GM12878 (cell line): ENCODE results near the gene HORMAD2.

Experiments used
- EED ChIP-seq: sonication (generic); IDR thresholded peaks from 2 replicates; pipeline ENCODE4 v1.6.1; 2016; ENCODE audit warnings: antibody characterized with exemption, low read depth
- EP300 ChIP-seq, 2 experiments: fragments of 150-350 bp in 1 of 2; IDR thresholded peaks; 2 replicates each; pipeline ENCODE4 v1.6.1; 2011 to 2012; ENCODE audit warnings: low read depth in 2 of 2, low read length in 2 of 2, borderline replicate concordance in 1 of 2, improper control_type of control experiment in 1 of 2, inconsistent platforms in 1 of 2; ENCODE audit not compliant: control insufficient read depth in 1 of 2
- ETV6 ChIP-seq, 2 experiments: fragments of 450-650 bp in 1 of 2; IDR thresholded peaks in 1 of 2; conservative IDR thresholded peaks in 1 of 2; 2 replicates each; pipeline ENCODE4 v1.6.1; 2014; ENCODE audit warnings: antibody characterized with exemption in 1 of 2, borderline replicate concordance in 1 of 2, low read depth in 1 of 2, mild to moderate bottlenecking in 1 of 2, moderate library complexity in 1 of 2
- EZH2 ChIP-seq: IDR thresholded peaks from 2 replicates; pipeline ENCODE4 v1.6.1; 2012; ENCODE audit warnings: low read depth, mild to moderate bottlenecking, control low read depth, inconsistent platforms, low read length, borderline replicate concordance; ENCODE audit not compliant: control insufficient read depth
- HCFC1 ChIP-seq: fragments of 150-350 bp; IDR thresholded peaks from 2 replicates; pipeline ENCODE4 v1.6.1; 2014; ENCODE audit warnings: low read length
- JUND ChIP-seq: IDR thresholded peaks from 2 replicates; pipeline ENCODE4 v1.6.1; 2012; ENCODE audit warnings: low read depth, mild to moderate bottlenecking, low read length, improper control_type of control experiment, moderate library complexity
- TF ChIP-seq, protein P1 (sequence below), 3 experiments: IDR thresholded peaks in 2 of 3; conservative IDR thresholded peaks in 1 of 3; 2 replicates each; pipeline ENCODE4 v1.5.1; 2011; ENCODE audit warnings: low read depth in 3 of 3, low read length in 3 of 3, mild to moderate bottlenecking in 3 of 3, control low read depth in 2 of 3, moderate library complexity in 2 of 3, inconsistent platforms in 1 of 3, mixed read lengths in 1 of 3; ENCODE audit not compliant: control insufficient read depth in 2 of 3, insufficient read depth in 1 of 3; ENCODE audit errors: extremely low read depth in 1 of 3
- TF ChIP-seq, protein P2 (sequence below): IDR thresholded peaks from 2 replicates; pipeline ENCODE4 v1.6.1; 2012; ENCODE audit warnings: mild to moderate bottlenecking, low read depth, low read length
- TF ChIP-seq, protein P3 (sequence below): fragments of 450-650 bp; formaldehyde crosslinking; IDR thresholded peaks from 2 replicates; pipeline ENCODE4 v1.5.0; 2022; ENCODE audit warnings: mild to moderate bottlenecking, missing genetic modification characterization

DNA sequence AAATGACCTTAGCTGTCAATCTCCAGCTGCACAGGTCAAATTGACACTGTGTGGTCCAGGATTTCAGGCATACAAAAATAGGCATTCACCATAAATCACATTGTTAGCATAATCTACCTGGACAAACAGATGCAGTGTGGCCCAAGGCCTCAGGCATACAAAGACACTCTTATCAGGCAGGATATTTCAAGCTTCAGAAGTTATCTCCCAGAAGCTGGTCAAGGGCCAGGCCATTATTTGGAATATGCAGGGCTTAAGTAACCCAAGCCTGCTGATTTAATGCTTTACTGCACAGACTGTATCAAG, 25.5 kb upstream of the HORMAD2 start:
- TF ChIP-seq HCFC1 (no peak), EZH2 (no peak), EP300 (IDR thresholded peaks at IDR 0.05; ENCODE audit: borderline replicate concordance in 1 of 2, control insufficient read depth in 1 of 2, low read depth in 2 of 2, low read length in 2 of 2) (no peak), EED (no peak), ETV6 (conservative IDR thresholded peaks at IDR 0.05 in 1 of 2, IDR thresholded peaks at IDR 0.05 in 1 of 2; ENCODE audit: borderline replicate concordance in 1 of 2, low read depth in 1 of 2) (no peak), JUND (no peak)
- TF ChIP-seq, protein P1, sequence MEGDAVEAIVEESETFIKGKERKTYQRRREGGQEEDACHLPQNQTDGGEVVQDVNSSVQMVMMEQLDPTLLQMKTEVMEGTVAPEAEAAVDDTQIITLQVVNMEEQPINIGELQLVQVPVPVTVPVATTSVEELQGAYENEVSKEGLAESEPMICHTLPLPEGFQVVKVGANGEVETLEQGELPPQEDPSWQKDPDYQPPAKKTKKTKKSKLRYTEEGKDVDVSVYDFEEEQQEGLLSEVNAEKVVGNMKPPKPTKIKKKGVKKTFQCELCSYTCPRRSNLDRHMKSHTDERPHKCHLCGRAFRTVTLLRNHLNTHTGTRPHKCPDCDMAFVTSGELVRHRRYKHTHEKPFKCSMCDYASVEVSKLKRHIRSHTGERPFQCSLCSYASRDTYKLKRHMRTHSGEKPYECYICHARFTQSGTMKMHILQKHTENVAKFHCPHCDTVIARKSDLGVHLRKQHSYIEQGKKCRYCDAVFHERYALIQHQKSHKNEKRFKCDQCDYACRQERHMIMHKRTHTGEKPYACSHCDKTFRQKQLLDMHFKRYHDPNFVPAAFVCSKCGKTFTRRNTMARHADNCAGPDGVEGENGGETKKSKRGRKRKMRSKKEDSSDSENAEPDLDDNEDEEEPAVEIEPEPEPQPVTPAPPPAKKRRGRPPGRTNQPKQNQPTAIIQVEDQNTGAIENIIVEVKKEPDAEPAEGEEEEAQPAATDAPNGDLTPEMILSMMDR (IDR thresholded peaks at IDR 0.05 in 2 of 3, conservative IDR thresholded peaks at IDR 0.05 in 1 of 3; ENCODE audit: control insufficient read depth in 2 of 3, extremely low read depth in 1 of 3, insufficient read depth in 1 of 3, low read depth in 3 of 3, low read length in 3 of 3): no peak
- TF ChIP-seq, protein P2, sequence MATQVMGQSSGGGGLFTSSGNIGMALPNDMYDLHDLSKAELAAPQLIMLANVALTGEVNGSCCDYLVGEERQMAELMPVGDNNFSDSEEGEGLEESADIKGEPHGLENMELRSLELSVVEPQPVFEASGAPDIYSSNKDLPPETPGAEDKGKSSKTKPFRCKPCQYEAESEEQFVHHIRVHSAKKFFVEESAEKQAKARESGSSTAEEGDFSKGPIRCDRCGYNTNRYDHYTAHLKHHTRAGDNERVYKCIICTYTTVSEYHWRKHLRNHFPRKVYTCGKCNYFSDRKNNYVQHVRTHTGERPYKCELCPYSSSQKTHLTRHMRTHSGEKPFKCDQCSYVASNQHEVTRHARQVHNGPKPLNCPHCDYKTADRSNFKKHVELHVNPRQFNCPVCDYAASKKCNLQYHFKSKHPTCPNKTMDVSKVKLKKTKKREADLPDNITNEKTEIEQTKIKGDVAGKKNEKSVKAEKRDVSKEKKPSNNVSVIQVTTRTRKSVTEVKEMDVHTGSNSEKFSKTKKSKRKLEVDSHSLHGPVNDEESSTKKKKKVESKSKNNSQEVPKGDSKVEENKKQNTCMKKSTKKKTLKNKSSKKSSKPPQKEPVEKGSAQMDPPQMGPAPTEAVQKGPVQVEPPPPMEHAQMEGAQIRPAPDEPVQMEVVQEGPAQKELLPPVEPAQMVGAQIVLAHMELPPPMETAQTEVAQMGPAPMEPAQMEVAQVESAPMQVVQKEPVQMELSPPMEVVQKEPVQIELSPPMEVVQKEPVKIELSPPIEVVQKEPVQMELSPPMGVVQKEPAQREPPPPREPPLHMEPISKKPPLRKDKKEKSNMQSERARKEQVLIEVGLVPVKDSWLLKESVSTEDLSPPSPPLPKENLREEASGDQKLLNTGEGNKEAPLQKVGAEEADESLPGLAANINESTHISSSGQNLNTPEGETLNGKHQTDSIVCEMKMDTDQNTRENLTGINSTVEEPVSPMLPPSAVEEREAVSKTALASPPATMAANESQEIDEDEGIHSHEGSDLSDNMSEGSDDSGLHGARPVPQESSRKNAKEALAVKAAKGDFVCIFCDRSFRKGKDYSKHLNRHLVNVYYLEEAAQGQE: no peak
- TF ChIP-seq, protein P3, sequence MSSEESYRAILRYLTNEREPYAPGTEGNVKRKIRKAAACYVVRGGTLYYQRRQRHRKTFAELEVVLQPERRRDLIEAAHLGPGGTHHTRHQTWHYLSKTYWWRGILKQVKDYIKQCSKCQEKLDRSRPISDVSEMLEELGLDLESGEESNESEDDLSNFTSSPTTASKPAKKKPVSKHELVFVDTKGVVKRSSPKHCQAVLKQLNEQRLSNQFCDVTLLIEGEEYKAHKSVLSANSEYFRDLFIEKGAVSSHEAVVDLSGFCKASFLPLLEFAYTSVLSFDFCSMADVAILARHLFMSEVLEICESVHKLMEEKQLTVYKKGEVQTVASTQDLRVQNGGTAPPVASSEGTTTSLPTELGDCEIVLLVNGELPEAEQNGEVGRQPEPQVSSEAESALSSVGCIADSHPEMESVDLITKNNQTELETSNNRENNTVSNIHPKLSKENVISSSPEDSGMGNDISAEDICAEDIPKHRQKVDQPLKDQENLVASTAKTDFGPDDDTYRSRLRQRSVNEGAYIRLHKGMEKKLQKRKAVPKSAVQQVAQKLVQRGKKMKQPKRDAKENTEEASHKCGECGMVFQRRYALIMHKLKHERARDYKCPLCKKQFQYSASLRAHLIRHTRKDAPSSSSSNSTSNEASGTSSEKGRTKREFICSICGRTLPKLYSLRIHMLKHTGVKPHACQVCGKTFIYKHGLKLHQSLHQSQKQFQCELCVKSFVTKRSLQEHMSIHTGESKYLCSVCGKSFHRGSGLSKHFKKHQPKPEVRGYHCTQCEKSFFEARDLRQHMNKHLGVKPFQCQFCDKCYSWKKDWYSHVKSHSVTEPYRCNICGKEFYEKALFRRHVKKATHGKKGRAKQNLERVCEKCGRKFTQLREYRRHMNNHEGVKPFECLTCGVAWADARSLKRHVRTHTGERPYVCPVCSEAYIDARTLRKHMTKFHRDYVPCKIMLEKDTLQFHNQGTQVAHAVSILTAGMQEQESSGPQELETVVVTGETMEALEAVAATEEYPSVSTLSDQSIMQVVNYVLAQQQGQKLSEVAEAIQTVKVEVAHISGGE (CRISPR knock-in tag): no peak
